C4-2B (cell line): ENCODE results near the gene KRTAP10-5.

ENCODE experiments used
- H3K27ac ChIP-seq: fragments of 450-650 bp; 2 replicates; pipeline ENCODE4 v1.5.1; 2017
- CTCF ChIP-seq: fragments of 450-650 bp; conservative IDR thresholded peaks from 2 replicates; pipeline ENCODE4 v1.5.1; 2017; ENCODE audit warnings: mild to moderate bottlenecking
- ZFX ChIP-seq: fragments of 450-650 bp; IDR thresholded peaks from 2 replicates; pipeline ENCODE4 v1.6.1; 2017

The KRTAP10-5 gene

GRCh38 chr21:44544566-44544965, 35.8 kb downstream of the KRTAP10-5 start:
- H3K27ac ChIP-seq, result no peak overlapping the region
- TF ChIP-seq CTCF (no peak), ZFX (no peak)

- TF ChIP-seq ZFX (no peak), CTCF (no peak)
- H3K27ac ChIP-seq, result no peak overlapping the region
Observed at GRCh38 chr21:44542716-44543115, 37.7 kb downstream of the KRTAP10-5 start.

DNA sequence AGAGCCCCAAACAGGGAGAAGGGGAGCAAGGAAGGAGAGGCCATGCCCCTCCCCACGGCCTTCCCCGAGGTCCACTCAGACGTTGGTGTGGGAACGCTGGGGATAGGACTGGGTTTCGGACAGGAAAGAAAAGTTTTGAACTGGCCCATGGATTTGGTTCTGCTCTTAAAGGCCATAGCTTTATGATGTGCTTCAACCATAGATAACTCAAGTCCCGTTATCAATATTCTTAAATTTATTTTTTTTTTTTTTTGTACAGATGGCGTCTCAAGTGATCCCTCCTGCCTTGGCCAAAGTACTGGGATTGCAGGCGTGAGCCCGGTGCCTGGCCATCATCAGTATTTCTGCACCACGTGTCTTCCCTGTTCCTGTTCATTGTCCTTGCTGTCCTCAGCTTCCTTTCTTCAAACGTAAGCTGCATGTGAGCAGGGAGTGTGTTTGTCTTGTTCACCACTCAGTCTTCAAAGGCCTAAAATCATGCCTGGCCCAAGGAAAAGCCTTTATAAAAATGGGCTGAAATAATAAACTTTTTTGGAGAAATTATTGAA, 39.6 kb downstream of the KRTAP10-5 start:
- no peak for TF ChIP-seq ZFX
- no peak for TF ChIP-seq CTCF
- no peak overlapping the region for H3K27ac ChIP-seq

- TF ChIP-seq CTCF (no peak), ZFX (no peak)
- no peak within 1 kb of the TSS for H3K27ac ChIP-seq
Observed at GRCh38 chr21:44539991-44540666, 40.3 kb downstream of the KRTAP10-5 start, which contains the start of gene KRTAP10-1. Gene KRTAP10-1 (minus strand): TSS chr21:44540195. CDS start chr21:44540150, 45 bp downstream.

- TF ChIP-seq ZFX (no peak), CTCF (no peak)
- no peak overlapping the region for H3K27ac ChIP-seq
Observed at GRCh38 chr21:44539046-44539445, 41.4 kb downstream of the KRTAP10-5 start.

GRCh38 chr21:44537930-44538911, 42.2 kb downstream of the KRTAP10-5 start:
- TF ChIP-seq CTCF, result no peak
- TF ChIP-seq ZFX, result no peak
- no peak overlapping the region for H3K27ac ChIP-seq

GRCh38 chr21:44535963-44536362, 44.4 kb downstream of the KRTAP10-5 start:
- no peak overlapping the region for H3K27ac ChIP-seq
- TF ChIP-seq ZFX (no peak), CTCF (no peak)
